ENCODE results near the gene CHD9. TPM values are rescaled to one million over a fixed set of nuclear protein-coding genes. Genes with fewer than 3 reads are reported as not detected.

Gene CHD9
- total RNA-seq, 2 donors from 2014 or later = 56.3 to 62.6 TPM

- H3K36me3 ChIP-seq = no peaks in the 10 kb centered on the region
- TF ChIP-seq CTCF (IDR thresholded peaks at IDR 0.05) (no peak), POLR2A (IDR thresholded peaks at IDR 0.05) (no peak), POLR2AphosphoS5 (IDR thresholded peaks at IDR 0.05) (no peak)
- no peak for DNase-seq (ENCODE audit: low spot score)
- H3K9me3 ChIP-seq = no peaks in the 10 kb centered on the region
- intact Hi-C loops (cut with DNase I) = loop anchor here (5.0 kb wide), 1 partner anchor 370 kb away; the partner anchor contains the start of gene AKTIP
- peak overlapping the region; percentile 93 to 94 for H3K27ac ChIP-seq
- peak overlapping the region in 1 of 2 donors; percentile 86 for H3K4me3 ChIP-seq
- H3K27me3 ChIP-seq (replicated peaks; ENCODE audit: insufficient read depth) = no peaks in the 10 kb centered on the region
- no peaks in the 10 kb centered on the region for H3K4me1 ChIP-seq (replicated peaks)
- WGBS = 73% methylated on average over 6 of the region's 6 CpGs
These were observed 77.6 kb downstream of the CHD9 start for GRCh38 chr16:53132406-53132805.

DNA sequence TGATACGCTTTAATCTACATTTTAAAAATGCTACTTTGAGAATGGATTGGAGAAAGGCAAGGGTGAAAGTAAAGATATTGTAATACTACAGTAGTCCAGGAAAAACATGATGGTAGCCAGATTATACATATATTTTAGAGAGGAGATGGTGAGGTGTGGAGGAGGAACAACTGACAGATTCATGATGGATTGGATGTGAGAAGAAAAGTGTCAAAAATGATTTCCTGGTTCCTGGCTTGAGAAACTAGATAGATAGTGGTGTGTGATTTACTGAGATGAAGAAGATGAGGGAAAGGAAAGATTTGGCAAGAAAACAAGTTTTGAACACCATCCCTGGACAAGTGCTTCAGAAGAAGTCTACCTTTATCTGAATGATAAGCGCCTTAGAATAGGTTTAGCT is 80.5 kb downstream of the CHD9 start:
- no peak for DNase-seq (ENCODE audit: low spot score)
- Histone ChIP-seq H3K36me3 (no peaks in the 10 kb centered on the region), H3K27me3 (replicated peaks; ENCODE audit: insufficient read depth) (no peaks in the 10 kb centered on the region), H3K9me3 (no peaks in the 10 kb centered on the region), H3K4me1 (replicated peaks) (no peaks in the 10 kb centered on the region), H3K27ac (no peak overlapping the region), H3K4me3 (no peak overlapping the region)
- intact Hi-C loops (cut with DNase I) = no loop called here
- 96% methylated on average over 2 of the region's 2 CpGs for WGBS
- no peak for TF ChIP-seq CTCF (IDR thresholded peaks at IDR 0.05)
- no peak for TF ChIP-seq POLR2A (IDR thresholded peaks at IDR 0.05)
- TF ChIP-seq POLR2AphosphoS5 (IDR thresholded peaks at IDR 0.05) = no peak

- Histone ChIP-seq H3K4me3 (no peak overlapping the region), H3K36me3 (no peaks in the 10 kb centered on the region), H3K27me3 (replicated peaks; ENCODE audit: insufficient read depth) (no peaks in the 10 kb centered on the region), H3K4me1 (replicated peaks) (no peaks in the 10 kb centered on the region), H3K27ac (no peak overlapping the region), H3K9me3 (no peaks in the 10 kb centered on the region)
- TF ChIP-seq POLR2AphosphoS5 (IDR thresholded peaks at IDR 0.05) (no peak), POLR2A (IDR thresholded peaks at IDR 0.05) (no peak), CTCF (IDR thresholded peaks at IDR 0.05) (no peak)
- 97% methylated on average over 6 of the region's 6 CpGs for WGBS
- intact Hi-C loops (cut with DNase I) = no loop called here
- DNase-seq (ENCODE audit: low spot score) = no peak
These were observed 88.2 kb downstream of the CHD9 start for GRCh38 chr16:53142823-53143568.

- WGBS = 90% methylated on average over 3 of the region's 3 CpGs
- intact Hi-C loops (cut with DNase I) = no loop called here
- no peak overlapping the region for H3K27ac ChIP-seq
- no peak overlapping the region for H3K4me3 ChIP-seq
- no peaks in the 10 kb centered on the region for H3K9me3 ChIP-seq
- no peak for DNase-seq (ENCODE audit: low spot score)
- no peaks in the 10 kb centered on the region for H3K27me3 ChIP-seq (replicated peaks; ENCODE audit: insufficient read depth)
- H3K36me3 ChIP-seq = no peaks in the 10 kb centered on the region
- no peak for TF ChIP-seq POLR2A (IDR thresholded peaks at IDR 0.05)
- TF ChIP-seq POLR2AphosphoS5 (IDR thresholded peaks at IDR 0.05) = no peak
- no peak for TF ChIP-seq CTCF (IDR thresholded peaks at IDR 0.05)
- H3K4me1 ChIP-seq (replicated peaks) = no peaks in the 10 kb centered on the region
These were observed 92.8 kb downstream of the CHD9 start for GRCh38 chr16:53147500-53148065.

DNA sequence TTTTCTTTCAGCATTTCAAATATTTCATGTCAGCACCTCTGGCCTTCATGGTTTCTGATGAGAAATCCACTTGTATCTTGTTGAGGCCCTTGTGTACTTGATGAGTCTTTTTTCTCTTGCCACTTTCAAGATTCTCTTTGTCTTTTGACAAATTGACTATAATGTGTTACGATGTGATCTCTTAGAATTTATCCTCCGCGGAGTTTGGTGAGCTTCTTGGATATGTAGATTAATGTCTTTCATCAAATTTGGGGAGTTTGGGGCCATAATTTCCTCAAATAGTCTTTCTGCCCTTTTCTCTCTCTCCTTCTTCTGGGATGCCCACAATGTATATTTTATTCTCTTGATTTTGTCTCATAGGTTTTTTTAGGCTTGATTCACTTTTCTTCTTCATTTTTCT is 96.0 kb downstream of the CHD9 start:
- no peaks in the 10 kb centered on the region for H3K4me1 ChIP-seq (replicated peaks)
- 95% methylated on average over 3 of the region's 3 CpGs for WGBS
- intact Hi-C loops (cut with DNase I) = no loop called here
- no peaks in the 10 kb centered on the region for H3K36me3 ChIP-seq
- no peaks in the 10 kb centered on the region for H3K9me3 ChIP-seq
- DNase-seq (ENCODE audit: low spot score) = no peak
- H3K27me3 ChIP-seq (replicated peaks; ENCODE audit: insufficient read depth) = no peaks in the 10 kb centered on the region
- no peak for TF ChIP-seq CTCF (IDR thresholded peaks at IDR 0.05)
- no peak for TF ChIP-seq POLR2AphosphoS5 (IDR thresholded peaks at IDR 0.05)
- TF ChIP-seq POLR2A (IDR thresholded peaks at IDR 0.05) = no peak
- H3K4me3 ChIP-seq = no peak overlapping the region
- no peak overlapping the region for H3K27ac ChIP-seq

Measured in prostate gland (tissue), 2 donors.